ENCODE data around the gene CFAP46.

CFAP46 gene

GRCh38 chr10:132978542-132978941 lies 36.2 kb upstream of the CFAP46 start:
- no peak for DNase-seq (ENCODE audit: insufficient read length, low spot score)
- TF ChIP-seq CTCF (IDR thresholded peaks at IDR 0.05; ENCODE audit: insufficient read depth, missing control alignments) = no peak
- FAIRE-seq = no peak

GRCh38 chr10:132977807-132978206 lies 35.4 kb upstream of the CFAP46 start:
- FAIRE-seq (no peak), DNase-seq (ENCODE audit: insufficient read length, low spot score) (no peak)
- TF ChIP-seq CTCF (IDR thresholded peaks at IDR 0.05; ENCODE audit: insufficient read depth, missing control alignments) = no peak

- no peak for TF ChIP-seq CTCF (IDR thresholded peaks at IDR 0.05; ENCODE audit: insufficient read depth, missing control alignments)
- FAIRE-seq = no peak
Observed at GRCh38 chr10:132977076-132977475, 34.7 kb upstream of the CFAP46 start.

GRCh38 chr10:132975831-132976682 lies 33.7 kb upstream of the CFAP46 start:
- DNase-seq (ENCODE audit: insufficient read length, low spot score) (no peak), FAIRE-seq (no peak)
- no peak for TF ChIP-seq CTCF (IDR thresholded peaks at IDR 0.05; ENCODE audit: insufficient read depth, missing control alignments)

More at GRCh38 chr10:132977076-132977475, 34.7 kb upstream of the CFAP46 start:
- DNase-seq (ENCODE audit: insufficient read length, low spot score) = no peak

GRCh38 chr10:132974886-132975830 lies 32.8 kb upstream of the CFAP46 start:
- TF ChIP-seq CTCF (IDR thresholded peaks at IDR 0.05; ENCODE audit: insufficient read depth, missing control alignments) = no peak
- no peak for DNase-seq (ENCODE audit: insufficient read length, low spot score)
- FAIRE-seq = no peak

GRCh38 chr10:132974249-132974796 lies 32.0 kb upstream of the CFAP46 start:
- DNase-seq (ENCODE audit: insufficient read length, low spot score) (no peak), FAIRE-seq (no peak)
- no peak for TF ChIP-seq CTCF (IDR thresholded peaks at IDR 0.05; ENCODE audit: insufficient read depth, missing control alignments)

Data from D721Med (cell line).